H1 (cell line): ENCODE results near the gene HACD3. TPM values are rescaled to one million over a fixed set of nuclear protein-coding genes. Genes with fewer than 3 reads are reported as not detected.
"Not testable (repeated sequence)": the region's sequence is repeated elsewhere in the genome, so short reads cannot be mapped to it uniquely, and the experiment has no call there.

ENCODE experiments used
- CTCF ChIA-PET: fragments of 300-600 bp; sonication (Branson Sonifier 250); formaldehyde crosslinking; loops from one replicate; lab custom pipeline; 2021; ENCODE audit not compliant: partially characterized antibody; lab: Charles Lee
- POLR2A ChIA-PET: fragments of 300-600 bp; sonication (Branson Sonifier 250); formaldehyde crosslinking; loops from one replicate; lab custom pipeline; 2021; ENCODE audit warnings: inconsistent platforms; ENCODE audit not compliant: partially characterized antibody; lab: Charles Lee
- DNase-seq, 2 experiments: peaks; one replicate each; pipeline versions ENCODE4 v3.0.0 to v3.0.0-alpha.2; 2010 to 2022; ENCODE audit warnings: low spot score in 2 of 2, low read depth in 1 of 2, mixed read lengths in 1 of 2
- FAIRE-seq: peaks from 2 replicates; lab custom pipeline; 2011; peaks lifted over from hg19 to GRCh38; lab: Jason Lieb, UNC
- H2AFZ ChIP-seq: 2 replicates; pipeline ENCODE4 v1.8.1; 2012; ENCODE audit warnings: low read length, inconsistent platforms
- H2AK5ac ChIP-seq: 2 replicates; pipeline ENCODE4 v1.6.1; 2013; ENCODE audit warnings: low read depth, low read length
- H2BK120ac ChIP-seq: replicated peaks from 2 replicates; pipeline ENCODE3; 2013; ENCODE audit warnings: low read depth, low read length, inconsistent platforms
- H2BK12ac ChIP-seq: 2 replicates; pipeline ENCODE4 v1.6.1; 2013; ENCODE audit warnings: low read depth, low read length
- H2BK15ac ChIP-seq: 2 replicates; pipeline ENCODE4 v1.6.1; 2013; ENCODE audit warnings: low read length
- H2BK20ac ChIP-seq: 2 replicates; pipeline ENCODE4 v1.6.1; 2013; ENCODE audit warnings: low read length
- H2BK5ac ChIP-seq: 2 replicates; pipeline ENCODE4 v1.6.1; 2013; ENCODE audit warnings: low read depth, low read length
- H3K14ac ChIP-seq: 2 replicates; pipeline ENCODE4 v1.6.1; 2013; ENCODE audit warnings: inconsistent platforms; ENCODE audit not compliant: insufficient read length
- H3K18ac ChIP-seq: 2 replicates; pipeline ENCODE4 v1.6.1; 2013; ENCODE audit warnings: low read length; ENCODE audit errors: extremely low read depth
- H3K23ac ChIP-seq: 2 replicates; pipeline ENCODE4 v1.6.1; 2013; ENCODE audit warnings: inconsistent platforms; ENCODE audit not compliant: insufficient read length
- H3K23me2 ChIP-seq: 2 replicates; pipeline ENCODE4 v1.6.1; 2013; ENCODE audit warnings: low read depth, low read length
- H3K27ac ChIP-seq: 2 replicates; pipeline ENCODE4 v1.6.1; 2011; ENCODE audit warnings: low read depth, low read length, inconsistent platforms
- H3K27me3 ChIP-seq, 4 experiments: replicated peaks in 1 of 4; 1 replicate in 1 of 4; 2 replicates in 3 of 4; pipeline versions ENCODE4 v1.6.1 to v1.8.1; 2011 to 2013; ENCODE audit warnings: low read length in 3 of 4, mild to moderate bottlenecking in 3 of 4, inconsistent platforms in 2 of 4, mixed read lengths in 2 of 4, moderate library complexity in 1 of 4; ENCODE audit not compliant: control insufficient read depth in 3 of 4, insufficient read depth in 3 of 4; ENCODE audit errors: extremely low read depth in 1 of 4
- H3K36me3 ChIP-seq, 4 experiments: 2 replicates each; pipeline versions ENCODE4 v1.6.1 to v1.8.1; 2011 to 2013; ENCODE audit warnings: mild to moderate bottlenecking in 4 of 4, low read length in 3 of 4, moderate library complexity in 2 of 4, control low read depth in 1 of 4, inconsistent platforms in 1 of 4; ENCODE audit not compliant: insufficient read depth in 4 of 4, control insufficient read depth in 2 of 4
- H3K4ac ChIP-seq: replicated peaks from 2 replicates; pipeline ENCODE3; 2013; ENCODE audit warnings: low read length, low read depth, mixed read lengths, inconsistent platforms; ENCODE audit not compliant: insufficient read length
- H3K4me1 ChIP-seq, 4 experiments: replicated peaks in 1 of 4; 1 replicate in 1 of 4; 2 replicates in 3 of 4; pipeline versions ENCODE4 v1.6.1 to v1.8.1; 2011 to 2013; ENCODE audit warnings: low read length in 3 of 4, inconsistent platforms in 2 of 4, mixed read lengths in 1 of 4; ENCODE audit not compliant: insufficient read depth in 4 of 4, control insufficient read depth in 3 of 4
- H3K4me2 ChIP-seq, 2 experiments: 2 replicates each; pipeline versions ENCODE4 v1.6.1 to v1.8.1; 2011 to 2013; ENCODE audit warnings: low read depth in 2 of 2, low read length in 2 of 2, control low read depth in 1 of 2, inconsistent platforms in 1 of 2, mild to moderate bottlenecking in 1 of 2; ENCODE audit not compliant: insufficient read depth in 1 of 2
- H3K4me3 ChIP-seq, 4 experiments: fragments of 200-600, 300-600 bp in 1 of 4; sonication (generic), shearing (Covaris generic), sonication (Bioruptor Twin) in 1 of 4; 2 replicates each; pipeline versions ENCODE4 v1.5.1 to v1.8.1; 2011 to 2016; ENCODE audit warnings: low read length in 4 of 4, low read depth in 3 of 4, control low read depth in 2 of 4, inconsistent platforms in 2 of 4, mild to moderate bottlenecking in 2 of 4, mixed read lengths in 1 of 4, moderate library complexity in 1 of 4; ENCODE audit not compliant: insufficient read depth in 2 of 4; ENCODE audit errors: extremely low read depth in 1 of 4
- H3K56ac ChIP-seq: replicated peaks from 2 replicates; pipeline ENCODE3; 2013; ENCODE audit warnings: low read depth, mild to moderate bottlenecking, mixed read lengths, low read length, inconsistent platforms; ENCODE audit not compliant: insufficient read length
- H3K79me1 ChIP-seq: 2 replicates; pipeline ENCODE4 v1.6.1; 2013; ENCODE audit warnings: low read depth, low read length, control low read depth
- H3K79me2 ChIP-seq, 2 experiments: 2 replicates each; pipeline versions ENCODE4 v1.6.1 to v1.8.1; 2012 to 2013; ENCODE audit warnings: low read length in 2 of 2, mild to moderate bottlenecking in 2 of 2, inconsistent platforms in 1 of 2; ENCODE audit not compliant: insufficient read depth in 2 of 2, control insufficient read depth in 1 of 2
- H3K9ac ChIP-seq, 4 experiments: replicated peaks in 1 of 4; 1 replicate in 1 of 4; 2 replicates in 3 of 4; pipeline versions ENCODE4 v1.6.1 to v1.8.1; 2011 to 2013; ENCODE audit warnings: low read depth in 3 of 4, low read length in 3 of 4, control low read depth in 2 of 4, mild to moderate bottlenecking in 2 of 4, moderate library complexity in 2 of 4, inconsistent platforms in 1 of 4; ENCODE audit errors: extremely low read depth in 1 of 4
- H3K9me3 ChIP-seq, 2 experiments: 2 replicates each; pipeline versions ENCODE4 v1.6.1 to v1.8.1; 2012 to 2013; ENCODE audit warnings: mild to moderate bottlenecking in 2 of 2, moderate library complexity in 2 of 2, control low read depth in 1 of 2, inconsistent platforms in 1 of 2, low read depth in 1 of 2, low read length in 1 of 2, mixed read lengths in 1 of 2; ENCODE audit not compliant: insufficient read depth in 2 of 2
- H4K20me1 ChIP-seq, 2 experiments: replicated peaks in 1 of 2; 2 replicates each; pipeline versions ENCODE3 to v1.8.1; 2011 to 2013; ENCODE audit warnings: inconsistent platforms in 2 of 2, low read length in 2 of 2, mild to moderate bottlenecking in 1 of 2; ENCODE audit not compliant: insufficient read depth in 2 of 2, control insufficient read depth in 1 of 2
- H4K5ac ChIP-seq: 2 replicates; pipeline ENCODE4 v1.6.1; 2013; ENCODE audit warnings: low read length, low read depth, mixed read lengths, inconsistent platforms; ENCODE audit not compliant: insufficient read length
- H4K8ac ChIP-seq: 2 replicates; pipeline ENCODE4 v1.8.0; 2013; ENCODE audit warnings: mild to moderate bottlenecking, moderate library complexity, low read length, inconsistent platforms; ENCODE audit not compliant: insufficient read depth; ENCODE audit errors: extremely low read depth
- H4K91ac ChIP-seq: replicated peaks from 2 replicates; pipeline ENCODE3; 2013; ENCODE audit warnings: low read length, mixed read lengths, inconsistent platforms; ENCODE audit not compliant: insufficient read length
- CBX8 ChIP-seq: fragments of 300-800, 300-1000 bp; sonication (generic); IDR thresholded peaks from 2 replicates; pipeline ENCODE4 v1.7.1; 2016; ENCODE audit warnings: low read depth, low read length, borderline replicate concordance
- E2F6 ChIP-seq: IDR thresholded peaks from 2 replicates; pipeline ENCODE4 v1.6.1; 2012; ENCODE audit warnings: inconsistent platforms
- ZNF274 ChIP-seq: IDR thresholded peaks from 2 replicates; pipeline ENCODE4 v1.7.0; 2012; ENCODE audit warnings: low read length, borderline replicate concordance; ENCODE audit errors: extremely low read depth
- WGBS, 2 experiments: shearing (Covaris generic) in 1 of 2; methylation state at CpG; one replicate each; pipeline versions ENCODE4 v1.1.6 to v1.1.7; 2013 to 2015; ENCODE audit warnings: low lambda C conversion rate in 2 of 2, mixed read lengths in 2 of 2, inconsistent platforms in 1 of 2, low coverage in 1 of 2, missing lambda C conversion rate in 1 of 2; ENCODE audit not compliant: insufficient replicate concordance in 2 of 2, insufficient coverage in 1 of 2, insufficient read length in 1 of 2; ENCODE audit errors: extremely low coverage in 1 of 2, missing lambda C conversion rate in 1 of 2; 5-methylcytosine and 5-hydroxymethylcytosine counted together
- polyA plus RNA-seq, 7 experiments: library from polyadenylated mRNA; depleted of rRNA in 3 of 7; stranded (reverse) in 5 of 7; unstranded in 2 of 7; fragments of >200 nt in 5 of 7; fragments of 200-250 nt in 2 of 7; gene quantifications; 1 replicate in 5 of 7; 2 replicates in 1 of 7; 4 replicates in 1 of 7; pipeline versions ENCODE4 v1.2.1 to v1.2.3, GENCODE V29; 2011 to 2013; ENCODE audit warnings: missing spikeins in 2 of 7, mixed read lengths in 2 of 7
- total RNA-seq: library from RNA; stranded (reverse); fragmentation: NEBNext Ultra II Directional; extraction: Animal tissue kit (Norgen Biotek cat#: 25700); gene quantifications from 2 replicates; pipeline ENCODE4 v1.2.1, GENCODE V29; 2021
- TF ChIP-seq, protein P1 (sequence below): IDR thresholded peaks from 2 replicates; pipeline ENCODE4 v1.6.1; 2012; ENCODE audit warnings: low read length, inconsistent platforms

HACD3 gene
- total and polyA plus RNA-seq, 2 of the 8 experiments (the other 6 are each of a cell fraction or from before 2014, with no cell fraction given): 78.8 to 120 TPM

DNA sequence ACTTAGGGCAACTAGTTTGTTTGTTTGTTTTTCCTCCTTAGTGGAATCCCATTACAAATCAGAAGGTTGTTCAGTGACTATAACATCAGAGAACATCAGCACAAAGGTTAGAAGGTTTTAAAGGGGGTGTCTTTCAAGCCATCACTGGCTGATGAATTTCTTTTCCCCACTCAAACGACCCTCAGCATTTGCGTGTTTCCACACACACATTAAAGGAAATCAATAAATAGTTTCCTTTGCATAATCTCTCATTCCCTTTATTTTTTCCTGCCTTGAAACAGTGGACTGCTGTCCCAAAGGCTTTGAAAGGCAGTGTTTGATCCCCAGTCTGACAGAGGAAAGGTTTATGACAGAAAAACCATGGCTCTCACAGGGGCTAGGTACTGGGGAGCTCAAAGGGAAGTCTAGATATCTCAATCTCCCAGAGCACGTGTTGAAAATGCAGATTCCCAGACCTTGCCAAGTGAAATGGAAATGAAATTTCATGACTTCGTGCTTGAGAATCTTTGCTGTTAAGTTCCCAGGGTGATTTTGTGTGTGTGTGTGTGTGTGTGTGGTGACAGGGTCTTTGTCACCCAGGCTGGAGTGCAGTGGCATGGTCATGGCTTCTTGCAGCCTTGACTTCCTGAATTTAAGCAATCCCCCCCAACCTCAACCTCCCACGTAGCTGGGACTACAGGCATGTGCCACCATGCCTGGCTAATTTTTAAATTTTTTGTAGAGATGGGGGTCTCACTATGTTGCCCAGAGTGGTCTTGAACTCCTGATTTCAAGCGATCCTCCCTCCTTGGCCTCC lies 82.9 kb downstream of the HACD3 start (continued):
- TF ChIP-seq ZNF274 (no peak), E2F6 (no peak), CBX8 (no peak)
- TF ChIP-seq, protein P1, sequence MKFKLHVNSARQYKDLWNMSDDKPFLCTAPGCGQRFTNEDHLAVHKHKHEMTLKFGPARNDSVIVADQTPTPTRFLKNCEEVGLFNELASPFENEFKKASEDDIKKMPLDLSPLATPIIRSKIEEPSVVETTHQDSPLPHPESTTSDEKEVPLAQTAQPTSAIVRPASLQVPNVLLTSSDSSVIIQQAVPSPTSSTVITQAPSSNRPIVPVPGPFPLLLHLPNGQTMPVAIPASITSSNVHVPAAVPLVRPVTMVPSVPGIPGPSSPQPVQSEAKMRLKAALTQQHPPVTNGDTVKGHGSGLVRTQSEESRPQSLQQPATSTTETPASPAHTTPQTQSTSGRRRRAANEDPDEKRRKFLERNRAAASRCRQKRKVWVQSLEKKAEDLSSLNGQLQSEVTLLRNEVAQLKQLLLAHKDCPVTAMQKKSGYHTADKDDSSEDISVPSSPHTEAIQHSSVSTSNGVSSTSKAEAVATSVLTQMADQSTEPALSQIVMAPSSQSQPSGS: no peak
- TF ChIP-seq, all 59 proteins: peak for 0

DNA sequence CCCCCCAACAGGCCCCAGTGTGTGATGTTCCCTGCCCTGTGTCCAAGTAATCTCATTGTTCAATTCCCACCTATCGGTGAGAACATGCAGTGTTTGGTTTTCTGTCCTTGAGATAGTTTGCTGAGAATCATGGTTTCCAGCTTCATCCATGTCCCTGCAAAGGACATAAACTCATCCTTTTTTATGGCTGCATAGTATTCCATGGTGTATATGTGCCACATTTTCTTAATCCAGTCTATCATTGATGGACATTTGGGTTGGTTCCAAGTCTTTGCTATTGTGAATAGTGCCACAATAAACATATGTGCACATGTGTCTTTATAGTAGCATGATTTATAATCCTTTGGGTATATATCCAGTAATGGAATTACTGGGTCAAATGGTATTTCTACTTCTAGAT lies 85.6 kb downstream of the HACD3 start:
- H3K9ac ChIP-seq, CTCF ChIA-PET, H3K27ac ChIP-seq, H4K20me1 ChIP-seq, H3K18ac ChIP-seq, H2BK12ac ChIP-seq, H3K4me2 ChIP-seq, H3K56ac ChIP-seq, POLR2A ChIA-PET, H2BK120ac ChIP-seq, H3K36me3 ChIP-seq, H3K79me2 ChIP-seq, DNase-seq, H3K4ac ChIP-seq, H4K8ac ChIP-seq, H3K4me3 ChIP-seq, H3K27me3 ChIP-seq, H3K14ac ChIP-seq, H4K91ac ChIP-seq, H2BK15ac ChIP-seq, H2BK20ac ChIP-seq, H2AK5ac ChIP-seq, FAIRE-seq, H3K9me3 ChIP-seq, H3K79me1 ChIP-seq, H2BK5ac ChIP-seq, H3K23me2 ChIP-seq, H4K5ac ChIP-seq, H2AFZ ChIP-seq, H3K23ac ChIP-seq: not testable (repeated sequence)
- peaks cover 5 to 13% (median 9%) of the 10 kb centered on the region in 4 experiments; a peak in 5 of 7 replicates for H3K4me1 ChIP-seq
- 100% methylated on average over 1 of the region's 1 CpG; no CpG with 5 or more reads in 1 of the 2 experiments for WGBS, 2 experiments
